DMS79 (cell line): ENCODE data around the gene SPACA7.
"Not testable (repeated sequence)": the region's sequence is repeated elsewhere in the genome, so short reads cannot be mapped to it uniquely, and the experiment has no call there.

Experiments
- DNase-seq: peaks from one replicate; lab custom pipeline; 2025; lab: John Stamatoyannopoulos, UW

The SPACA7 gene

GRCh38 chr13:112424098-112424497 lies 47.9 kb downstream of the SPACA7 start:
- DNase-seq: no peak

GRCh38 chr13:112428704-112429103 lies 52.5 kb downstream of the SPACA7 start:
- no peak for DNase-seq

GRCh38 chr13:112431734-112432133 lies 55.6 kb downstream of the SPACA7 start:
- no peak for DNase-seq

- not testable (repeated sequence) for DNase-seq
Observed at GRCh38 chr13:112432734-112433133, 56.6 kb downstream of the SPACA7 start.

- not testable (repeated sequence) for DNase-seq
Observed at GRCh38 chr13:112433517-112433916, 57.4 kb downstream of the SPACA7 start.

- no peak for DNase-seq
Observed at GRCh38 chr13:112434032-112434431, 57.9 kb downstream of the SPACA7 start.

GRCh38 chr13:112434937-112435523 lies 58.9 kb downstream of the SPACA7 start:
- DNase-seq: no peak

GRCh38 chr13:112435973-112436372 lies 59.8 kb downstream of the SPACA7 start:
- DNase-seq: no peak

GRCh38 chr13:112438094-112438493 lies 61.9 kb downstream of the SPACA7 start:
- DNase-seq: no peak

GRCh38 chr13:112438515-112438914 lies 62.4 kb downstream of the SPACA7 start:
- DNase-seq: no peak

- no peak for DNase-seq
Observed at GRCh38 chr13:112441226-112441625, 65.1 kb downstream of the SPACA7 start.

GRCh38 chr13:112441779-112442310 lies 65.7 kb downstream of the SPACA7 start:
- no peak for DNase-seq

- DNase-seq: peak; percentile 68
Observed at GRCh38 chr13:112442483-112443090, 66.4 kb downstream of the SPACA7 start.

GRCh38 chr13:112443191-112443994 lies 67.2 kb downstream of the SPACA7 start:
- DNase-seq: peak; percentile 54

GRCh38 chr13:112443995-112444311 lies 67.8 kb downstream of the SPACA7 start:
- peak; percentile 74 for DNase-seq

- no peak for DNase-seq
Observed at GRCh38 chr13:112444416-112445399, 68.6 kb downstream of the SPACA7 start.

GRCh38 chr13:112445411-112446271 lies 69.5 kb downstream of the SPACA7 start:
- no peak for DNase-seq

GRCh38 chr13:112446347-112446861 lies 70.2 kb downstream of the SPACA7 start:
- no peak for DNase-seq

- DNase-seq: no peak
Observed at GRCh38 chr13:112446867-112447266, 70.7 kb downstream of the SPACA7 start.

GRCh38 chr13:112447306-112447705 lies 71.2 kb downstream of the SPACA7 start:
- DNase-seq: no peak
